Neutrophil (primary cell): Measurements from ENCODE around the gene GIMAP6.

ENCODE experiments used
- H3K27ac ChIP-seq: fragments of 200-600 bp; sonication (generic); 2 replicates; pipeline ENCODE4 v1.5.1; 2016; ENCODE audit warnings: mild to moderate bottlenecking, moderate library complexity
- H3K27me3 ChIP-seq: fragments of 200-600 bp; sonication (generic); 2 replicates; pipeline ENCODE4 v1.6.0; 2016; ENCODE audit warnings: mild to moderate bottlenecking
- H3K36me3 ChIP-seq: fragments of 200-600 bp; sonication (generic); 2 replicates; pipeline ENCODE4 v1.5.1; 2017
- H3K4me1 ChIP-seq, 2 experiments: fragments of 200-600 bp in 1 of 2; sonication (generic) in 1 of 2; 1 replicate in 1 of 2; 2 replicates in 1 of 2; pipeline versions ENCODE4 v1.5.1 to v1.6.1; 2013 to 2016; ENCODE audit warnings: low read depth in 1 of 2, low read length in 1 of 2, mild to moderate bottlenecking in 1 of 2, moderate library complexity in 1 of 2; ENCODE audit not compliant: control insufficient read depth in 1 of 2, insufficient read depth in 1 of 2
- H3K4me3 ChIP-seq, 2 experiments: fragments of 200-600 bp in 1 of 2; sonication (generic) in 1 of 2; 1 replicate in 1 of 2; 2 replicates in 1 of 2; pipeline ENCODE4 v1.5.1; 2013 to 2016; ENCODE audit warnings: low read depth in 1 of 2, low read length in 1 of 2, mild to moderate bottlenecking in 1 of 2, moderate library complexity in 1 of 2
- H3K9me3 ChIP-seq: fragments of 200-600 bp; sonication (generic); 2 replicates; pipeline ENCODE4 v1.5.1; 2016
- TF ChIP-seq, protein P1 (sequence below): fragments of 200-600 bp; sonication (generic); IDR thresholded peaks from 2 replicates; pipeline ENCODE4 v1.5.1; 2016; ENCODE audit warnings: antibody characterized with exemption

Gene GIMAP6

DNA sequence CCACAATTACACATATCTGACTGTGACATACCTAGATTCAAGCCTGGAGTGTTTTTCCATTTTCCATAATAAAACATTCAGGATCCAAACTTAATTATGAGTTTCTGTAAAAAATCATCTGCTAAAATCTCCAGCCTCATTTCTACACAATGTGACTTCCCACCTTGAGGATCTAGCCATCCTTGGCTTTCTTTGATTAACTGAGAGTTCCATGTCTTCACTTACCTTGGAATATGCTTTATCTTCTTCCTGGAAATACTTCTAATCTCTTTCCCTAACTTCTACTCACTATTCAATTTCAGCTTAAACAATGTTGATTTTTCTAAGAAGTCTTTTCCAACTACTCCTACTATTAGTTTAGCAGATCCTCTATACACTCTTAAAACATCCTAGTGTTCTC, 36.8 kb upstream of the GIMAP6 start:
- H3K36me3 ChIP-seq, result no peaks in the 10 kb centered on the region
- no peak overlapping the region for H3K27ac ChIP-seq
- TF ChIP-seq, protein P1, sequence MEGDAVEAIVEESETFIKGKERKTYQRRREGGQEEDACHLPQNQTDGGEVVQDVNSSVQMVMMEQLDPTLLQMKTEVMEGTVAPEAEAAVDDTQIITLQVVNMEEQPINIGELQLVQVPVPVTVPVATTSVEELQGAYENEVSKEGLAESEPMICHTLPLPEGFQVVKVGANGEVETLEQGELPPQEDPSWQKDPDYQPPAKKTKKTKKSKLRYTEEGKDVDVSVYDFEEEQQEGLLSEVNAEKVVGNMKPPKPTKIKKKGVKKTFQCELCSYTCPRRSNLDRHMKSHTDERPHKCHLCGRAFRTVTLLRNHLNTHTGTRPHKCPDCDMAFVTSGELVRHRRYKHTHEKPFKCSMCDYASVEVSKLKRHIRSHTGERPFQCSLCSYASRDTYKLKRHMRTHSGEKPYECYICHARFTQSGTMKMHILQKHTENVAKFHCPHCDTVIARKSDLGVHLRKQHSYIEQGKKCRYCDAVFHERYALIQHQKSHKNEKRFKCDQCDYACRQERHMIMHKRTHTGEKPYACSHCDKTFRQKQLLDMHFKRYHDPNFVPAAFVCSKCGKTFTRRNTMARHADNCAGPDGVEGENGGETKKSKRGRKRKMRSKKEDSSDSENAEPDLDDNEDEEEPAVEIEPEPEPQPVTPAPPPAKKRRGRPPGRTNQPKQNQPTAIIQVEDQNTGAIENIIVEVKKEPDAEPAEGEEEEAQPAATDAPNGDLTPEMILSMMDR, result no peak
- no peaks in the 10 kb centered on the region for H3K9me3 ChIP-seq
- H3K4me1 ChIP-seq, result peaks cover under 1 to 1% of the 10 kb centered on the region in 2 experiments
- H3K4me3 ChIP-seq, result no peak overlapping the region
- no peaks in the 10 kb centered on the region for H3K27me3 ChIP-seq

- TF ChIP-seq, protein P1, result no peak
- peaks cover 5% of the 10 kb centered on the region in 2 experiments for H3K4me1 ChIP-seq
- H3K27me3 ChIP-seq, result no peaks in the 10 kb centered on the region
- H3K4me3 ChIP-seq, result no peak overlapping the region
- H3K27ac ChIP-seq, result no peak overlapping the region
- H3K9me3 ChIP-seq, result no peaks in the 10 kb centered on the region
- H3K36me3 ChIP-seq, result no peaks in the 10 kb centered on the region
Measured at GRCh38 chr7:150668472-150668911, 36.3 kb upstream of the GIMAP6 start.

DNA sequence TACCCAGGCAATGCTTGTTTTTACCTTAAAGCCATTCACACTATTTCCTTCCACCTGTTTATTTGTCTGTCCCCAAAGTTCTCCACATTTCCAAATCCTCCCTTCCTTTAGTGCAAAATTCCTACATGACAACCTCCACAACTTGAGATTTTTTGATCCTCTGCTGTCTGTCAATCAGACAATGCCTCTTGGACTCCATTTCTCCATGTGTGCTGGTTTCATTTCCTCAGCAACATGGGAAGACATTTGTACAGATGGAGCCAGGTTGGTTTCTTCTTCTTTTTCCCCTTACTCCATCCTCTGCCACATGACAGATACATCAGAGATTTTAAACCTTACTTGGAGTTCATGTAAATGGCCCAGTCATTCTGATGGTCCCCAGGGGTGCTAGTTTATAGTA, 34.2 kb upstream of the GIMAP6 start:
- no peak overlapping the region for H3K27ac ChIP-seq
- no peaks in the 10 kb centered on the region for H3K36me3 ChIP-seq
- H3K9me3 ChIP-seq, result no peaks in the 10 kb centered on the region
- H3K4me3 ChIP-seq, result no peak overlapping the region
- TF ChIP-seq, protein P1, result no peak
- no peaks in the 10 kb centered on the region for H3K27me3 ChIP-seq
- peaks cover 5 to 6% of the 10 kb centered on the region in 2 experiments for H3K4me1 ChIP-seq

GRCh38 chr7:150665896-150666295, 33.7 kb upstream of the GIMAP6 start:
- Histone ChIP-seq H3K27me3 (no peaks in the 10 kb centered on the region), H3K4me1 (peaks cover 5 to 6% of the 10 kb centered on the region in 2 experiments), H3K9me3 (no peaks in the 10 kb centered on the region), H3K4me3 (no peak overlapping the region), H3K27ac (no peak overlapping the region), H3K36me3 (no peaks in the 10 kb centered on the region)
- TF ChIP-seq, protein P1, result no peak

DNA sequence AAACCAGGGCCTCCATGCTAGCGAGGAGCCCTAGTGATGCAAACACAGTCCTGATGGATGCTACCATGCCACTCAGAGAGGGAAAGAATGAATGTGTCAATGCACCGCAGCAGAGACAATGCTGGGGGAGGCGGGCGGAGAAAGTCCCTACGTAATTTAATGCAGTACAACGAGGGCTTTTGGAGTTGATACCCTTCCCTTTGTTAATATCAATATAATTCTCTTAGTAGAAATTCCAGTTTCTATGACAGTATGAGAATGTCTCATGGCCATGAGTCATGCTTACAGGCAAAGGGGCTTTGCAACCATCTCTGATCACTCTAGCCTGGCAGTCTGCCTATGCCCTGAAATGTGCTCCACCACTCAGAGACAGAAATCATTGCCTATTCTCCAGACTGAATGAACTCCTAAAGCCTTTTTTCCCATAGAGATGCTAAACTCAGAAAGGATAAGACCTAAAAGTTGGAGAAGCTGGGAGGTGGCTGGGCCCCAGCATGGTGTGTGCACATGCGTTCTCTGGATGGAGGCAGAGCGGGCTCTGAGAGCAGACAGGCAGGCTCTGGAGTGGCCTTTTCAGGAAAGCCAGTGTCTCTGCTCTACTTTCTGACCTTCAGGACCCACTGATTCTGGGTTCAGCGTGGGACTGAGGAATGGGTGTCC, 33.0 kb upstream of the GIMAP6 start:
- H3K27ac ChIP-seq, result no peak overlapping the region
- no peaks in the 10 kb centered on the region for H3K27me3 ChIP-seq
- no peaks in the 10 kb centered on the region for H3K36me3 ChIP-seq
- peaks cover 5 to 6% of the 10 kb centered on the region in 2 experiments for H3K4me1 ChIP-seq
- TF ChIP-seq, protein P1, result no peak
- H3K9me3 ChIP-seq, result no peaks in the 10 kb centered on the region
- H3K4me3 ChIP-seq, result no peak overlapping the region
